ENCODE results near the gene E2F4. TPM values are rescaled to one million over a fixed set of nuclear protein-coding genes. Genes with fewer than 3 reads are reported as not detected.

Gene E2F4
- total and polyA plus RNA-seq, 2 of the 8 experiments (the other 6 are each of a cell fraction or from before 2014, with no cell fraction given): 79.9 to 157 TPM

- no peak for TF ChIP-seq YY1 (IDR thresholded peaks at IDR 0.05; ENCODE audit: low read depth, low read length)
Observed at GRCh38 chr16:67177743-67178699, 13.9 kb upstream of the E2F4 start (continued).
